GM12878 (cell line): ENCODE results near the gene ENPP7. TPM values are rescaled to one million over a fixed set of nuclear protein-coding genes. Genes with fewer than 3 reads are reported as not detected.

ENCODE experiments used
- ATAC-seq: fragments of 200-7000 bp; cut with Tn5 transposase; 3 replicates; pipeline ENCODE4 v1.9.1; 2020; ENCODE audit warnings: mild to moderate bottlenecking, moderate library complexity
- BruUV-seq: library from RNA; stranded (reverse); fragments of 400-500 nt; replicated peaks from 2 replicates; lab custom pipeline; 2021; lab: Mats Ljungman, UMichigan
- CTCF ChIA-PET: fragments of 300-600 bp; sonication (Branson Sonifier 250); formaldehyde crosslinking; extraction: SDS; loops from one replicate; lab custom pipeline; 2021; ENCODE audit warnings: inconsistent platforms; lab: Yijun Ruan, JAX
- POLR2A ChIA-PET: fragments of 350-600 bp; formaldehyde crosslinking; extraction: SDS; loops from one replicate; lab custom pipeline; 2021; ENCODE audit warnings: inconsistent platforms; lab: Charles Lee
- RAD21 ChIA-PET: fragments of 300-600 bp; sonication (Branson Sonifier 250); formaldehyde crosslinking; loops from one replicate; lab custom pipeline; 2023; ENCODE audit warnings: antibody characterized with exemption; ENCODE audit not compliant: unreplicated experiment; lab: Charles Lee
- SMC1A ChIA-PET: fragments of 300-600 bp; sonication (Branson Sonifier 250); formaldehyde crosslinking; loops from one replicate; lab custom pipeline; 2023; ENCODE audit not compliant: unreplicated experiment, uncharacterized antibody; lab: Charles Lee
- DNase-seq: peaks from one replicate; pipeline ENCODE4 v3.0.0-alpha.2; 2011; ENCODE audit warnings: low read depth, low spot score
- FAIRE-seq: peaks from 3 replicates; lab custom pipeline; 2011; peaks lifted over from hg19 to GRCh38; lab: Jason Lieb, UNC
- H2AFZ ChIP-seq: 2 replicates; pipeline ENCODE4 v1.6.0; 2011; ENCODE audit warnings: low read depth, low read length, control low read depth; ENCODE audit not compliant: control insufficient read depth
- H3K27ac ChIP-seq: 2 replicates; pipeline ENCODE4 v1.5.1; 2011; ENCODE audit warnings: control low read depth; ENCODE audit not compliant: control insufficient read depth, insufficient read depth
- H3K27me3 ChIP-seq, 2 experiments: replicated peaks in 1 of 2; 2 replicates each; pipeline versions ENCODE4 v1.6.0 to v1.6.1; 2011; ENCODE audit warnings: low read length in 1 of 2; ENCODE audit not compliant: control insufficient read depth in 2 of 2, insufficient read depth in 2 of 2
- H3K36me3 ChIP-seq, 2 experiments: 2 replicates each; pipeline ENCODE4 v1.5.1; 2011; ENCODE audit warnings: low read length in 1 of 2; ENCODE audit not compliant: control insufficient read depth in 2 of 2, insufficient read depth in 2 of 2
- H3K4me1 ChIP-seq: 2 replicates; pipeline ENCODE4 v1.6.1; 2011; ENCODE audit warnings: mild to moderate bottlenecking, low read length, moderate library complexity, mixed read lengths; ENCODE audit not compliant: control insufficient read depth, insufficient read depth
- H3K4me2 ChIP-seq: 2 replicates; pipeline ENCODE4 v1.6.0; 2011; ENCODE audit warnings: control low read depth; ENCODE audit not compliant: control insufficient read depth, insufficient read depth
- H3K4me3 ChIP-seq: fragments of 200-600 bp; sonication (generic); 2 replicates; pipeline ENCODE4 v1.5.1; 2016
- H3K79me2 ChIP-seq: 2 replicates; pipeline ENCODE4 v1.6.0; 2011; ENCODE audit warnings: low read length; ENCODE audit not compliant: control insufficient read depth, insufficient read depth
- H3K9ac ChIP-seq: 2 replicates; pipeline ENCODE4 v1.8.0; 2011; ENCODE audit warnings: low read length, control low read depth, mixed read lengths; ENCODE audit not compliant: control insufficient read depth, insufficient read depth
- H3K9me3 ChIP-seq: replicated peaks from 3 replicates; pipeline ENCODE4 v1.5.1; 2011; ENCODE audit warnings: mild to moderate bottlenecking, low read length; ENCODE audit not compliant: control insufficient read depth, insufficient read depth
- H4K20me1 ChIP-seq: 2 replicates; pipeline ENCODE4 v1.6.0; 2011; ENCODE audit not compliant: control insufficient read depth, insufficient read depth
- ASH2L ChIP-seq: fragments of 300-600, 200-600 bp; sonication (generic); IDR thresholded peaks from 2 replicates; pipeline ENCODE4 v1.6.1; 2017; ENCODE audit warnings: low read depth, mild to moderate bottlenecking, borderline replicate concordance
- CEBPB ChIP-seq, 2 experiments: fragments of 150-350 bp in 1 of 2; IDR thresholded peaks; 2 replicates each; pipeline ENCODE4 v1.6.1; 2012 to 2014; ENCODE audit warnings: low read depth in 2 of 2, low read length in 2 of 2, borderline replicate concordance in 1 of 2, inconsistent platforms in 1 of 2
- GABPA ChIP-seq: IDR thresholded peaks from 2 replicates; pipeline ENCODE4 v1.6.1; 2014; ENCODE audit warnings: antibody characterized with exemption, low read depth, mild to moderate bottlenecking, inconsistent platforms
- HSF1 ChIP-seq: fragments of 150-350 bp; IDR thresholded peaks from 2 replicates; pipeline ENCODE4 v1.6.1; 2014; ENCODE audit warnings: mild to moderate bottlenecking, low read depth, low read length
- NKRF ChIP-seq: fragments of 450-650 bp; conservative IDR thresholded peaks from 2 replicates; pipeline ENCODE4 v1.6.1; 2017; ENCODE audit warnings: mild to moderate bottlenecking, moderate library complexity
- PAX5 ChIP-seq: IDR thresholded peaks from 2 replicates; pipeline ENCODE4 v1.6.1; 2011; ENCODE audit warnings: low read depth, low read length, borderline replicate concordance
- POU2F2 ChIP-seq: IDR thresholded peaks from 3 replicates; pipeline ENCODE4 v1.6.1; 2011; ENCODE audit warnings: low read depth, mild to moderate bottlenecking, low read length, borderline replicate concordance
- SMAD5 ChIP-seq: IDR thresholded peaks from 2 replicates; pipeline ENCODE4 v1.6.1; 2016; ENCODE audit warnings: antibody characterized with exemption, low read depth
- WRNIP1 ChIP-seq: IDR thresholded peaks from 2 replicates; pipeline ENCODE4 v1.6.1; 2011; ENCODE audit warnings: low read depth, low read length, improper control_type of control experiment, borderline replicate concordance
- WGBS: methylation state at CpG from one replicate; pipeline ENCODE4 v1.1.6; 2016; ENCODE audit warnings: low lambda C conversion rate; ENCODE audit not compliant: insufficient replicate concordance, insufficient coverage; ENCODE audit errors: missing lambda C conversion rate; 5-methylcytosine and 5-hydroxymethylcytosine counted together
- in situ Hi-C: fragments of 300-500 bp; cut with MboI; formaldehyde crosslinking; loops from 9 replicates; pipeline ENCODE4 v1.14.3; 2018; ENCODE audit warnings: mixed read lengths
- intact Hi-C: fragments of 100-400 bp; cut with micrococcal nuclease; formaldehyde crosslinking; loops from one replicate; pipeline ENCODE4 v1.14.2; 2022; ENCODE audit not compliant: unreplicated experiment
- polyA plus RNA-seq, 11 experiments: library from polyadenylated mRNA; depleted of rRNA in 4 of 11; unstranded in 6 of 11; stranded (reverse) in 5 of 11; fragments of >200 nt; fragmentation: Nextera tagmentation in 4 of 11; fragmentation: Illumina TruSeq in 1 of 11; extraction: Ambion mirVana in 4 of 11; extraction: Trizol in 1 of 11; gene quantifications; 1 replicate in 1 of 11; 2 replicates in 10 of 11; pipeline versions ENCODE4 v1.2.1 to v1.2.3, GENCODE V29; 2011 to 2016; ENCODE audit warnings: inconsistent platforms in 2 of 11, missing spikeins in 2 of 11, low read depth in 1 of 11
- total RNA-seq, 4 experiments: library from RNA; depleted of rRNA in 3 of 4; stranded (reverse); fragments of >200 nt in 3 of 4; fragmentation: Illumina TruSeq in 1 of 4; extraction: Trizol in 1 of 4; gene quantifications; 2 replicates each; pipeline versions ENCODE4 v1.2.1 to v1.2.3, GENCODE V29; 2013 to 2021

Gene ENPP7
- total and polyA plus RNA-seq, 10 of the 15 experiments (the other 5 are each of a cell fraction or from before 2014, with no cell fraction given), result 0.04 to 0.41 (median 0.18) TPM; not detected in 1

GRCh38 chr17:79743614-79744013 lies 12.9 kb downstream of the ENPP7 start:
- no peaks in the 10 kb centered on the region for H3K79me2 ChIP-seq
- 15% methylated on average over 5 of the region's 5 CpGs for WGBS
- TF ChIP-seq ASH2L (no peak), CEBPB (IDR thresholded peaks at IDR 0.05; ENCODE audit: borderline replicate concordance in 1 of 2, low read depth in 2 of 2, low read length in 2 of 2) (no peak), SMAD5 (no peak), POU2F2 (no peak), WRNIP1 (no peak), GABPA (no peak), HSF1 (no peak), PAX5 (no peak), NKRF (no peak)
- ChIA-PET SMC1A (no interaction called here), POLR2A (no interaction called here), CTCF (interaction anchor here (0.7 to 2.7 kb wide), 5 partner anchors 8 to 256 kb away, joined by 4 to 8 read pairs (median 5); no protein-coding TSS in a partner anchor), RAD21 (interaction anchor here (1.2 to 1.3 kb wide), 2 partner anchors 53 to 227 kb away, joined by 4 to 5 read pairs; partner anchors contain the start of gene CBX8)
- no peak overlapping the region for H3K9ac ChIP-seq
- in situ Hi-C loops (no loop called here), intact Hi-C loops (no loop called here)
- H4K20me1 ChIP-seq, result no peaks in the 10 kb centered on the region
- no peak overlapping the region for H2AFZ ChIP-seq
- no peaks in the 10 kb centered on the region for H3K9me3 ChIP-seq
- ATAC-seq (no peak), FAIRE-seq (no peak), DNase-seq (no peak)
- H3K27me3 ChIP-seq, result peaks cover 4 to 7% of the 10 kb centered on the region in 2 experiments; a peak in 3 of 4 replicates
- peaks cover 10% of the 10 kb centered on the region for H3K4me1 ChIP-seq
- H3K36me3 ChIP-seq, result no peaks in the 10 kb centered on the region
- no peak overlapping the region for H3K4me3 ChIP-seq
- H3K4me2 ChIP-seq, result no peak overlapping the region
- no peak overlapping the region for H3K27ac ChIP-seq
- BruUV-seq, result no TSS peak
